Prostate gland (tissue), 2 donors: ENCODE measurements around the gene RGMB.
"Not testable (repeated sequence)": the region's sequence is repeated elsewhere in the genome, so short reads cannot be mapped to it uniquely, and the experiment has no call there.

Experiments
- POLR2A ChIP-seq: fragments of 450-650 bp; IDR thresholded peaks from one replicate; pipeline ENCODE4 v1.6.1; 2016; ENCODE audit warnings: antibody characterized with exemption, mild to moderate bottlenecking
- TF ChIP-seq, protein P1 (sequence below), 4 experiments: fragments of 200-600 bp in 2 of 4; fragments of 450-650 bp in 2 of 4; sonication (generic) in 2 of 4; IDR thresholded peaks; 1 replicate in 3 of 4; 2 replicates in 1 of 4; pipeline ENCODE4 v1.5.1; 2016 to 2019; ENCODE audit warnings: antibody characterized with exemption in 4 of 4, mild to moderate bottlenecking in 2 of 4, moderate library complexity in 2 of 4

DNA sequence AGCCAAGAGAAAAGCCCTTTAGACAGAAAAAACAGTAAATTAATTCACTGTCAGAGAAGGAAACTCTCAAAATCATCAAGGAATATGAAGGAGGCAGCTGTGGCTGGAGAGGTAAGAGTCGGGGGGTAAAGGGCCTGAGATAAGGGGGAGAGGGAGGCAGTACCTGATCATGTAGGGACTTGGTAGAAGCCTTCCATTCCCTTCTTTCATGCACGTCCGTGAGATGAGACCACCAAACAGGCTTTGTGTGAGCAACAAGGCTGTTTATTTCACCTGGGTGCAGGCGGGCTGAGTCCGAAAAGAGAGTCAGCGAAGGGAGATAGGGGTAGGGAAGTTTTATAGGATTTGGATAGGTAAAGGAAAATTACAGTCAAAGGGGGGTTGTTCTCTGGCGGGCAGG lies 21.1 kb upstream of the RGMB start:
- TF ChIP-seq, protein P1, sequence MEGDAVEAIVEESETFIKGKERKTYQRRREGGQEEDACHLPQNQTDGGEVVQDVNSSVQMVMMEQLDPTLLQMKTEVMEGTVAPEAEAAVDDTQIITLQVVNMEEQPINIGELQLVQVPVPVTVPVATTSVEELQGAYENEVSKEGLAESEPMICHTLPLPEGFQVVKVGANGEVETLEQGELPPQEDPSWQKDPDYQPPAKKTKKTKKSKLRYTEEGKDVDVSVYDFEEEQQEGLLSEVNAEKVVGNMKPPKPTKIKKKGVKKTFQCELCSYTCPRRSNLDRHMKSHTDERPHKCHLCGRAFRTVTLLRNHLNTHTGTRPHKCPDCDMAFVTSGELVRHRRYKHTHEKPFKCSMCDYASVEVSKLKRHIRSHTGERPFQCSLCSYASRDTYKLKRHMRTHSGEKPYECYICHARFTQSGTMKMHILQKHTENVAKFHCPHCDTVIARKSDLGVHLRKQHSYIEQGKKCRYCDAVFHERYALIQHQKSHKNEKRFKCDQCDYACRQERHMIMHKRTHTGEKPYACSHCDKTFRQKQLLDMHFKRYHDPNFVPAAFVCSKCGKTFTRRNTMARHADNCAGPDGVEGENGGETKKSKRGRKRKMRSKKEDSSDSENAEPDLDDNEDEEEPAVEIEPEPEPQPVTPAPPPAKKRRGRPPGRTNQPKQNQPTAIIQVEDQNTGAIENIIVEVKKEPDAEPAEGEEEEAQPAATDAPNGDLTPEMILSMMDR (IDR thresholded peaks at IDR 0.05), result not testable (repeated sequence)
- not testable (repeated sequence) for TF ChIP-seq POLR2A
